ENCODE data around the gene UGT1A8.
"Not testable (repeated sequence)": the region's sequence is repeated elsewhere in the genome, so short reads cannot be mapped to it uniquely, and the experiment has no call there.

The UGT1A8 gene

DNA sequence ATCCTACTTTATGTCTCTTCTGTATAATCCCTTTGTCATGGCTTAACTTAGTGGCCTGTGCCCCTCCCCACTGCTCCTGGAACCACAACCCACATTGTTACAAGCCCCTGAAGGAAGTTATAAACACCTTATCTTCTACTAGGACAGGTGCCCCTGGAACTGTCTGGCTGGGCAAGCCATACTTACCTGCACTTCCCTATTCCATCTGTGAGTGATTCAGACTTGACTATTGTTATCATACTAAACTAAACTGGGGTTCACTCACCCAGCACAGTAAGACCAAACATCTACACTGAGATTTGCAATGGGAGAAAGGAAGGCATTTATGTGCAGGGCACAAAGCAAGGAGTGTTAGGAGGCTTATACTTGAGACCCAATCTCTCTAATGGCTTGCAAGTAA is 71.6 kb downstream of the UGT1A8 start:
- no peak for DNase-seq

DNA sequence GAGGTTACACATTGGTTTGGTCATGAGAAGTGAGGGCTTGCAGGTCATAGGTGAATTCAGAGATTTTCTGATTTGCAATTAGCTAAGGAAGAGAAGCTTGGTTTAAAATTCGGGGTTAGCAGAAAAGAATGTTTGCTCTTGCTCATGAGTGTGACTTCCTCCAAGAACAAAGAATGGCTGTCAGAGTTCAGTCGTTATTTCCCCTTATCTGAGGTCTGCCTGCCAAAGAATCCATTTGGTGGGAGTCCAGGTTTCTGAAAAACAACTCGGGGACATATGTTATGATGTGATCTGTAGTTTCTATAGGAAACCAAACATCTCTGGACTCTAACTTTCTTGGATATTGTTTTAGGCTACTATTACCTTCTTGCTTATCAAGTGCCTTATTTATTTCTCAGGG is 72.1 kb downstream of the UGT1A8 start:
- DNase-seq = no peak

DNA sequence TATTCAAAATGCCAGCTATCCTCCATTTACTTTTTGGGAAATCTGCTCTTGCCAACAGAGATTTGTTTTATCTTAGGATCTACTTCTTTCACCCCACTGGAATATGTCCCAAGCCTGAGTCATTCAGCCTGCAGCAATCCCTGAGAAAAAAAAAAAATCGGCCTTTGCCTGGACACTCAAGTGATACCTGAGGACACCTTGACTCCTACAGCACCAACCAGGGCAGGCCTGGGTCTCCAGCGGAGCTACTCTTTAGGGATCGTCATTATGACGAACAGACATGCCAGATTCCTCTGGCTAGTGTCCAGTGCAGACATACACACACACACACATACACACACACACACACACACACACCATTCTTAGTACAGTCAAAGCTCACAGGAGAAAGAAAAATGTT is 73.0 kb downstream of the UGT1A8 start:
- no peak for DNase-seq

DNA sequence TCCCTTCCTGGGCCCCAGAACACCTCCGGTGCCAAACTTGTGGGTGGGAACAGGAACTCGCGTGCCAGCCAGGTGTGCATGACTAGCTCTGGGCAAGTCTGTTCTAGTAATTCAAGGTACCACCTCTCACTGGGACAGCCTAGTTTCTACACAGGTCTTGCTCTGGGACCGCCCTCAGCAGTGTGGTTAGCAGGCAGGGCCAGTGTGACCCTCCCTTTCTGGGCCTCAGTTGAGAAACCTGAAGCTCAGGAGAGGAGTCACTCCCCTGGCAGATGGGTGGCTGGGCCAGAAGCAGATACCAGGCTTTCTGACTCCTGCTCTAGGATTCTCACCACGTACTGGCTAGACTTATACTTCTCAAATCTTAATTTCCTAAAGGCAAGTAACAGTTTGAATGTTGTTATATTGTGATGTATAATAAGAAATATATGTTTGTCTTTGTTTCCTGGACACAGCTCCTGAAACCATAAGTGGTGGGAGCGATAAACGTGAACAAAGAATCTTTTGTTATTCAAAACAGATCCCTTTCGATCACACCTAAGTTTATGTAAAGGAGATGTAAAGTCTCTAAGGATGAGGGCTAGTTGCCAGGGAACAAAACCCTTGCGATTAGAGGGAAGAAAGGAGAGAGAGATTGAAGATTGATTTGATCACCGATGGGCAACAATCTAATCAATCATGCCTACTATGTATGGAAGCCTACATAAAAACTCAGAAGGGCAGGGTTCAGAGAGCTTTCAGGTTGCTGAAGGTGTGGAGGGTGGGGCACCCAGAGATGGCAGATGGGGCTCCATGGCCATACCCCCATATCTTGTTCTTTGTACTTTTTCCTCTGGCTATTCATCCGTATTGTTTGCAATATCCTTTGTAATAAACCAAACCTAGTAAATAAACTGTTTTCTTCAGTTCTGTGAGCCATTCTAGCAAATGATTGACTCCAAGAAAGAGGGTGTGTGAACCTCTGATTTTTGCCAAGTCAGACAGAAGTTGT is 74.3 kb downstream of the UGT1A8 start:
- no peak for DNase-seq

DNA sequence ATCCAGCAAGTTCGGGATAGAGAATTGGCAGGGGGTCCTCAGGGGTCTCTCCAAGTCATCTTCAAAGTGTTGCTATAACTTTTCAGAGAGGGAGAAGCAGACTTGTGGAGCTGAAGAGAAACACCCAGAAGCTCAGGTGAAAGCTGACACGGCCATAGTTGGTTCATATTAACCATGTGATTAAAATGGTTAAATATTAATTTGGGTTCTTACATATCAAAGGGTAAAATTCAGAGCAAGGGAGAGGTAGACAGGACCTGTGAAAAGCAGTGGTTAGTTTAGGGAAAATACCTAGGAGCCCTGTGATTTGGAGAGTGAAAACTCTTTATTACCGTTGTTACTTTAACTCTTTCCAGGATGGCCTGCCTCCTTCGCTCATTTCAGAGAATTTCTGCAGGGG is 75.2 kb downstream of the UGT1A8 start, which contains the start of gene UGT1A6:
UGT1A6 (plus strand) TSS at position 243 of the 400 bp plus-strand sequence; CDS start at position 358, 115 bp downstream.
- no peak for DNase-seq

DNA sequence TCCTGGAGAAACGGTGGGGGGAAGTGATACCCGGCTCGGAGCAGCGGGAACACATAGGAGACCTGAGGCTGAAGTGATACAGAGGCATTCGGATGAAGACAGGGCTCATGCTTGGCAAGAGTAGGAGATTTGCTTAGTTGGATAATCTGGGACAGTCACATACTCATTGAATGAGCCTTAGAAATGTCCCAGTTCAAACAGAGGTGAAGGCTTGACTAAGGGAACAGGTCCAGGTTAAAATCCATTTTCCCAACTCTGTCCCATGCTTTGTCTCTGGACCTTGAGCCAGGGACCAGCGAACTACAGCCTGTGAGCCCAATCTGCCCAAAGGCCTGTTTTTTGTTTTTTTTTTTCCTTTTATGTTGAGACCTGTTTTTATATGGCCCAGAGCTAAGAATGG is 76.5 kb downstream of the UGT1A8 start:
- DNase-seq = no peak

DNA sequence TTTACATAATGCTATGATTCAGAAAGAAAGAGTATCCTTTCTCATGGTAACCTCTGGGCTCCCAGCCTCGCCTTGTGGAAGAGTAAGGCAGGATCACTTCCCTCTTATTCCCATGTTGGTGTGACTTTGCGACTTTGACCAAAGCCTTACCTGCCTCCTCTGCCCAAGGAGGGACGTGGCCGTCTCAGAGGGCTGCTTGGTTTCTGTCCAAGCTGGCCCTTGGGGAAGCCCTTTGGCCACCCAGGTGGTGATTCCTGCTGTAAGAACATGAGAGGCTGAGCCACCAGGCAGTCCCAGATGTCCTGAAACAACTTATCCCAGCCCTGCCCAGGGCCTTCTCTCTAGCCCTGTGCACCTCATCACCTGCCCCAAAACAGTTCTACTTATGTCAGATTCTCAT is 81.3 kb downstream of the UGT1A8 start:
- DNase-seq = no peak

DNA sequence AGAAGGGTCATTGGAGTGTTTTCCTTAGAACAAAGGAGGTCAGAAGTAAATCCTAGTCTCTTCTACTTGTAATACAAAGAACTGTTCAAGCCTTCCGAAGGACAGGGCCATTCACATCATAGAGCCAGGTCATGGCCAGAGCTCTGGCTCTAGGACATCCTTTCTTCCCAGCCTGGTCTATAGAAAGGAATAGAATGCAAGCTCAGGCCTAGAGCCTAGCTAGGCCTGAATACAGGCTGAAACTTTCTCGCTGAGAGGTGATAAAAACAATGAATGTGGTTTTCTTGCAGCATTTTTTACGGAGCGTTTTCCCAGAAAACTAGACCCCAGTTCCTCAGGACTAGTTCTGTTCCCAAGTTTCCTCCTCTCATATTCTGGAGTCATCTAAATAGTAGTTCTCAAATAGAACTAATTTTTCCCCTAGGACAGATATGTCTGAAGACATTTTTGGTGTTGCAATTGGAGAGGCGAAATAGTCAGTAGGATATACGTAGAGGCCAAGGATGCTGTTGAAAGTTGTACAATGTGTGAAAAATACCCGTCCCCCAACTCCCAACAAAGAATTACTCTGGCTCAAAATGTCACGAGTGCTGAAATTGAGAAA is 82.1 kb downstream of the UGT1A8 start:
- no peak for DNase-seq

DNA sequence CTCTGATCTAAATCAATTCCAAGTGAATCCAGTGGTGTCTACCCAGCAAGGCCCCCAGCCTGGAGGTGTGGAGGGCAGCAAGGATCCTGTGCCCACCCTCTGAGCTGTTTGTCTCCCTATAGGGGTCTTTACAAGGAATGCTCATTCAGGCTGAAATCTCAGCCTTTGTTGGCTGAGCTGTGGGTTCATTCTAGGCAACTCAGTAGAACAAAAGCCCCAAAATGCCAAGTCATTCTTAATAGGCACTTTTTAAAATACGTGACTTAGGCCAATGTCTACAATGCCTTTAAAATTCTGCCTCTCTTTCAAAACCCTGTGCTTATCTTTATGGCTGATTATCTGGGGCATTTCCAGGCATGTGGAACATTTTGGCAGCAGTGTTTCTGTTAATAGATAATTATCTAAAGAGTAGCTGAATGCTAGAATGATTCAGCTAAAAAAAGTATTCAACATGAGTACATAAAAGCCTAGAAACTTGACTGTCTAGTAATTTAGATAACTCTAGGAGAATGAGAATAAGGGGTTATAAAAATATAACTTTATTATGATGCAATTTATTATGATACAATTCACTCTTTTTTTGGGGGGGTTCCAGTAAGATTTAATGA is 82.7 kb downstream of the UGT1A8 start:
- no peak for DNase-seq

DNA sequence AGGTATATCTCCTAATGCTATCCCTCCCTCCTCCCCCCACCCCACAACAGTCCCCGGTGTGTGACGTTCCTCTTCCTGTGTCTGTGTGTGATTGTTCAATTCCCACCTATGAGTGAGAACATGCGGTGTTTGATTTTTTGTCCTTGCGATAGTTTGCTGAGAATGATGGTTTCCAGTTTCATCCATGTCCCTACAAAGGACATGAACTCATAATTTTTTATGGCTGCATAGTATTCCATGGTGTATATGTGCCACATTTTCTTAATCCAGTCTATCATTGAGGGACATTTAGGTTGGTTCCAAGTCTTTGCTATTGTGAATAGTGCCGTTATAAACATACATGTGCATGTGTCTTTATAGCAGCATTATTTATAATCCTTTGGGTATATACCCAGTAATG is 83.4 kb downstream of the UGT1A8 start:
- DNase-seq = not testable (repeated sequence)

DNA sequence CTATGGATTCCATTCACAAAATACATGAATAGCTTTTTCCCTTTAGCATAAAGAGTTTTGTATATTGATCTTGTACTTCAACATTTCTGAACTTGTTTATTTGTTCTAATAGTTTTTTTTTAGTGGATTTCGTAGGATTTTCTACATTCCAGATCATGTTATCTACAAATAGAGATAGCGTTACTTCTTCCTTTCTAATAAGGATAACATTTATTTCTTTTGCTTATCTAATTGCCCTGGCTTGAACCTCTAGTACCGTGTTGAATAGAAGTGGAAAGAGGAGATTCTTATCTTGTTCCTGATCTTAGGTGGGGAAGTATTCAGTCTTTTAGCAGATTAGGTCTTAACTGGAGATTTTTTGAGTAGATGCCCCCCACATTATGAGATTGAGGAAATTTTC is 84.8 kb downstream of the UGT1A8 start:
- no peak for DNase-seq

DNA sequence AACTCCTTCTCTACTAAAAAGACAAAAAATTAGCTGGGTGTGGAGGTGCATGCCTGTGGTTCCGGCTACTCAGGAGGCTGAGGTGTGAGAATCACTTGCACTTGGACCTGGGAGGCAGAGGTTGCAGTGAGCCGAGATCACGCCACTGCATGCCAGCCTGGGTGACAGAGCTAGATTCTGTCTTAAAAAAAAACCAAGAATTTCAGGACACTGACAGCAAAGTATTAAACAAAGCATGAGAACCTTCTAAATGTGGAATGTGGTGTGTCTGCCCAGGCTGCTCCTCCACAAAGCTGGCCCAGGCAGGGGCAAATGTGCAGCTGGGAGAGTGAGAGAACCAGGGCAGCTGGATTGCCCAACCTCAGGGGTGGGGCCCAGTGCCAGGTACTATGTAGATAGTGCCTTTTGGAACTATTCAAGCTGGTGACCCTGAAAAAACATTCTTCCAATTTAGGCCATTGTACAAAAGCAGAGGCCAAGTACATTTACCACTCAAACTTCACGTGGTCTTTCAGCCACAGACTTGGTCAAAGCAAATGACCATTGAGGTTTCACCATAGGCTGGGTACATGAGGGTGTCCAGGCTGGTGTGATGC is 88.6 kb downstream of the UGT1A8 start:
- DNase-seq = no peak

DNA sequence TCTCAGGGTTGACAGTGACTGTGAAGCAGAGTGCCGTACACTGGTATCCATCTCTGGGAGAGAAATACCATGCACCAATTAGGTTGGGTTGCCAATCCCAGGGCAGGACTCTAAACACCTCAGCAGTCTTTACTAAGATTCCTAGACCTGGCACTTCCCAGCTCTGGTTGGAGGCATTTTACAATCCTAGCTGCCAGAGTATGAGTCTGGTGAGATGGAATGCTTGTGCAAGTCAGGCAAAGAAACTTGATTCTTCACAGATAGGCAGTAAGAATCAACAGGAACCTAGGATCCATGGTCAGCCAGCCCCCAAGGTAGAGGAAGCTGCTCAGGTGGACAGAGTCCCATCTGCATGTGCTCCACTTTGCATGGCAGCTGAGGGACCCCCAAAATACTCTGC is 89.3 kb downstream of the UGT1A8 start:
- no peak for DNase-seq

DNA sequence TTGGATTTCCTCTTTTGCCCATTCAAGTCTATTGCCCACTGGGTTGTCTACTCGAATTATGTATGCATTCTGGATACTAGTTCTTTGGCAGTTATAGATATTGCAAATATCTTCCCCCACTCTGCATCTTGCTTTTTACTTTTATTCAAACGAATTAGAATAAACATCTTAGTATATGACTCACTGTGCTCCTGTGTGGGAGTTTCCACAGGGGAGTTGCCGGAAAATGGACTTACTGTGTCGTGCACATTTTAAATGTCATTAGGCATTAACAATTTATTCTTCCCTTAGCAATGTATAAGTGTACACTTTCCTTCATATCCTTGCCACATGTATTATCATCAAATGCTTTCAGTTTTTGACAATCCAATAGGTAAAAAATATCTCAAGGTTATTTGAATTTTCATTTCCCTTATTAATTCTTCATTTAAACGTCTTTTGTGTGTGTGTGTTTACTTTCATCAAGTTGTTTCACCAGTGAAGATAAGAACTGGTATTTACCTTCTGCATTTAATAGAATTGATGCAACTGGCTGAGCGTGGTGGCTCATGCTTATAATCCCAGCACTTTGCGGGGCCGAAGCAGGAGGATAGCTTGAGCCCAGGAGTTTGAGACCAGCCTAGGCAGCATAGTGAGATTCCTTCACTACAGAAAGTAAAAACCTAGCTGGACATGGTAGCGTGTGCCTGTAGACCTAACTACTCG is 90.7 kb downstream of the UGT1A8 start:
- DNase-seq = no peak

DNA sequence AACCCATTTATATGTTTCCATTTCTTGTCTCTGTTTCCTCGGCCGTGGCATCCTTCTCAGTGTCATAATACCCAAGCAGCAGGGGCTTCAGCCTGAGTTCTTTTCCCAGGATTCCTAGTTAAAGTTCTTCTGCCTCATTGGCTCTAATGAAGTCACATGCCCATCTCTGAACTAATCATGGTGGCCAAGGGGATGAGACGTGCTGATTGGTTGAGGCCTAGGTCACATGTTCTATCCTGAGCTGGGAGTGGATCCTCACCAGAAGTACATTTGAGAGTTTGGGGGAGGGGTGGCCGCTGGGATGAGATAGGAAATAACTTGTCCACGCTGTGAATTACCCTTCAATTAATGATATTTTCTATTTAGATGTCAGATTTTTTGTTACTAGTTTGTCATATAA is 91.5 kb downstream of the UGT1A8 start:
- no peak for DNase-seq

DNA sequence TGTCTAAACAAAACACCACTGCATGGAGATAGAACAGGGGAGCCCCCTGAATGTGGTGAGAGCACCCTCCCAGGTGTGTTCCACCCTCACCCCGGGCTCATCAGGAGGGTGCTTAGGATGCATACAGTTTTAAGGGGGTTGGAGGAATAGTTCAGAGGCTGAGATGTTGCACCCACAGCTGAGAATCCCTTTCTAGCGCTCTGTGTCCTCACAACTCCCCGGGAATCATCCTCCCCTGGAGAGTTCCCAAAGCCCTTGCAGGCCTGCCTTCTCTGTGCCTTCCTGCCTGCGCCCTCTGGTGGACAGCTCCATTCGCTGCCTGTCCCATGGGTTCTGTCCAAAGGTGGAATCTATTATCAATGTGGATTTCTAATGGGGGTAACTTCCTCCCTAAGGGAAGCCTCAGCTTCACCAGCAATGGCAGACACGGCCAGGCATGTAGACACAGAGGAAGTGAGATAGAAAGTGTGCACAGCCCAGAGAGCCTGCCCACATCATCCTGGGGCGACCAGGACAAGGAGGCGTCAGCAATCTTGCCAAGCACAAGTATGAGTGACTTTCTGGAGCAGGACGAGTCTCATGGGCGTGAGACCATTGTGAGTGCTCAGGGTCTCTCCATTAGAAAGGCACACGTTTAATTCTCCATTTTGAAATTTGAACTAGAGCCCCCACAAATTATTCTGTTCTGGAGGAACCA is 94.0 kb downstream of the UGT1A8 start:
- peak; percentile 47 for DNase-seq

DNA sequence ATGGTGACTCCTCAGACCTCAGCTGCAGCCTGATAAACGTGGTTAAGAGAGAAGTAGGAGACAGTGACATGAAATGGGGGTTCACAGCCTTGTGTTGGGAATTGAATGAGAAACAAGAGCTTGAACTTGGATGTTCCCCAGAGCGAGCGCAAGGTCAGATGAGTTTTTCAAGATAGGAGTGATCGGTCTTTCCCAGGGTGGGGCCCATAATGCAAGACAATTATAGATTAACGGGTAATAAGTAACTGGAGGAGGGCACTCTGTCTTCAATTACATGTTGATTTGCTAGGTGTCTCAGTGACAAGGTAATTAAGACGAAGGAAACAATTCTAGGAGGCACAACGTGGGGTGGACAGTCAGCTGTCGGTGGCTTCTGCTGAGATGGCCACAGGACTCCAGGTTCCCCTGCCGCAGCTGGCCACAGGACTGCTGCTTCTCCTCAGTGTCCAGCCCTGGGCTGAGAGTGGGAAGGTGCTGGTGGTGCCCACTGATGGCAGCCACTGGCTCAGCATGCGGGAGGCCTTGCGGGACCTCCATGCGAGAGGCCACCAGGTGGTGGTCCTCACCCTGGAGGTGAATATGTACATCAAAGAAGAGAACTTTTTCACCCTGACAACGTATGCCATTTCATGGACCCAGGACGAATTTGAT is 95.3 kb downstream of the UGT1A8 start, which contains the start of gene UGT1A5:
UGT1A5 (plus strand) TSS at position 297 of the 651 bp plus-strand sequence; CDS start at position 382, 85 bp downstream.
- no peak for DNase-seq

DNA sequence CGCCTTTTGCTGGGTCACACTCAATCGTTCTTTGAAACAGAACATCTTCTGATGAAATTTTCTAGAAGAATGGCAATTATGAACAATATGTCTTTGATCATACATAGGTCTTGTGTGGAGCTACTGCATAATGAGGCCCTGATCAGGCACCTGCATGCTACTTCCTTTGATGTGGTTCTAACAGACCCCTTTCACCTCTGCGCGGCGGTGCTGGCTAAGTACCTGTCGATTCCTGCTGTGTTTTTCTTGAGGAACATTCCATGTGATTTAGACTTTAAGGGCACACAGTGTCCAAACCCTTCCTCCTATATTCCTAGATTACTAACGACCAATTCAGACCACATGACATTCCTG is 95.8 kb downstream of the UGT1A8 start:
- DNase-seq = no peak

DNA sequence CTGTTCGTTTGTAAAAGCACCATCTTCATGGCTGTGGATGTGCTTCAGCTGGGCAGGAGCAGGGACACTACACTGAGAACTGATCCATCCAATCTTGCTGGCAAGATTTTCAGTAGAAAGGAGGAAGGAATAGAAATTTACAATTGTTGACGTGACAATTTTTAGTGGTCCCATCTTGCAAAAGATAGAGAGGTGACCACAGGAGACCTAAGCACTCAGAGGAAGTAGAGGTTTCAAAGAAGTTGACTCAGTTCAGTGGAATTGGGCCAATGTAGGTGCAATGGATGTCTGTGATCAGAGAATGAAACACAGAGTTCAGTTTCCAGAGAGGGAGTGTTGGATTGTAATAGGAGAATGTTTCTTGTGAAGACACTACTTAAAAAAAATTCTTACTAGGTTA is 96.7 kb downstream of the UGT1A8 start:
- no peak for DNase-seq

DNA sequence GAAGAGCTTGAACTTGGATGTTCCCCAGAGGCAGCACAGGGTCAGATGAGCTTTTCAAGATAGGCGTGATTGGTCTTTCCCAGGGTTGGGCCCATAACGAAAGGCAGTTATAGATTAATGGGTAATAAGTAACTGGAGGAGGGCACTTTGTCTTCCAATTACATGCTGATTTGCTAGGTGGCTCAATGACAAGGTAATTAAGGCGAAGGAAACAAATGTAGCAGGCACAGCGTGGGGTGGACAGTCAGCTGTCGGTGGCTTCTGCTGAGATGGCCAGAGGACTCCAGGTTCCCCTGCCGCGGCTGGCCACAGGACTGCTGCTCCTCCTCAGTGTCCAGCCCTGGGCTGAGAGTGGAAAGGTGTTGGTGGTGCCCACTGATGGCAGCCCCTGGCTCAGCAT is 101.1 kb downstream of the UGT1A8 start, which contains the start of gene UGT1A4:
UGT1A4 (plus strand) TSS at position 185 of the 400 bp plus-strand sequence; CDS start at position 270, 85 bp downstream.
- no peak for DNase-seq

DNA sequence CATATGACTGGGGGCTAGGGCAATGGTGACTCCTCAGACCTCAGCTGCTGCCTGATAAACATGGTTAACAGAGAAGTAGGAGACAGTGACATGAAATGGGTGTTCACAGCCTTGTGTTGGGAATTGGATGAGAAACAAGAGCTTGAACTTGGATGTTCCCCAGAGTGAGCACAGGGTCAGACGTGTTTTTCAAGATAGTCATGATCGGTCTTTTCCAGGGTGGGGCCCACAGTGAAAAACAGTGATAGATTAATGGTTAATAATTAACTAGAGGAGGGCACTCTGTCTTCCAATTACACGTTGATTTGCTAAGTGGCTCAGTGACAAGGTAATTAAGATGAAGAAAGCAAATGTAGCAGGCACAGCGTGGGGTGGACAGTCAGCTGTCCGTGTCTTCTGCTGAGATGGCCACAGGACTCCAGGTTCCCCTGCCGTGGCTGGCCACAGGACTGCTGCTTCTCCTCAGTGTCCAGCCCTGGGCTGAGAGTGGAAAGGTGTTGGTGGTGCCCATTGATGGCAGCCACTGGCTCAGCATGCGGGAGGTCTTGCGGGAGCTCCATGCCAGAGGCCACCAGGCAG is 111.4 kb downstream of the UGT1A8 start, which contains the start of gene UGT1A3:
UGT1A3 (plus strand) TSS at position 320 of the 579 bp plus-strand sequence; CDS start at position 405, 85 bp downstream.
- no peak for DNase-seq

All from activated T-cell treated with anti-CD3 and anti-CD28 coated beads for 4 hours (primary cell).